HUES6 (cell line): ENCODE results near the gene RHOA.
A peak's percentile ranks its signal among the peaks of the same experiment; 100 is the strongest.

Experiments
- H3K27ac ChIP-seq: 2 replicates; pipeline ENCODE4 v1.7.0; 2013; ENCODE audit warnings: low read depth, mild to moderate bottlenecking, low read length, inconsistent platforms
- H3K27me3 ChIP-seq: 2 replicates; pipeline ENCODE4 v1.6.1; 2013; ENCODE audit warnings: low read length; ENCODE audit not compliant: control insufficient read depth, insufficient read depth
- H3K36me3 ChIP-seq: 2 replicates; pipeline ENCODE4 v1.6.1; 2013; ENCODE audit warnings: low read length; ENCODE audit not compliant: control insufficient read depth, insufficient read depth
- H3K4me1 ChIP-seq: 2 replicates; pipeline ENCODE4 v1.6.1; 2013; ENCODE audit warnings: low read length; ENCODE audit not compliant: control insufficient read depth, insufficient read depth
- H3K4me3 ChIP-seq: 2 replicates; pipeline ENCODE4 v1.5.1; 2013; ENCODE audit warnings: low read depth, low read length
- H3K9ac ChIP-seq: one replicate; pipeline ENCODE4 v1.6.1; 2013; ENCODE audit warnings: mild to moderate bottlenecking, low read length
- H3K9me3 ChIP-seq: 2 replicates; pipeline ENCODE4 v1.6.1; 2013; ENCODE audit warnings: low read depth, low read length; ENCODE audit not compliant: control insufficient read depth, insufficient read depth

RHOA gene

GRCh38 chr3:49424816-49425215 is 13.0 kb upstream of the RHOA start:
- no peak overlapping the region for H3K27ac ChIP-seq
- no peaks in the 10 kb centered on the region for H3K9me3 ChIP-seq
- peaks cover 9% of the 10 kb centered on the region for H3K36me3 ChIP-seq
- H3K4me3 ChIP-seq: no peak overlapping the region
- H3K4me1 ChIP-seq: peaks cover 15% of the 10 kb centered on the region
- no peaks in the 10 kb centered on the region for H3K27me3 ChIP-seq
- no peak overlapping the region for H3K9ac ChIP-seq

DNA sequence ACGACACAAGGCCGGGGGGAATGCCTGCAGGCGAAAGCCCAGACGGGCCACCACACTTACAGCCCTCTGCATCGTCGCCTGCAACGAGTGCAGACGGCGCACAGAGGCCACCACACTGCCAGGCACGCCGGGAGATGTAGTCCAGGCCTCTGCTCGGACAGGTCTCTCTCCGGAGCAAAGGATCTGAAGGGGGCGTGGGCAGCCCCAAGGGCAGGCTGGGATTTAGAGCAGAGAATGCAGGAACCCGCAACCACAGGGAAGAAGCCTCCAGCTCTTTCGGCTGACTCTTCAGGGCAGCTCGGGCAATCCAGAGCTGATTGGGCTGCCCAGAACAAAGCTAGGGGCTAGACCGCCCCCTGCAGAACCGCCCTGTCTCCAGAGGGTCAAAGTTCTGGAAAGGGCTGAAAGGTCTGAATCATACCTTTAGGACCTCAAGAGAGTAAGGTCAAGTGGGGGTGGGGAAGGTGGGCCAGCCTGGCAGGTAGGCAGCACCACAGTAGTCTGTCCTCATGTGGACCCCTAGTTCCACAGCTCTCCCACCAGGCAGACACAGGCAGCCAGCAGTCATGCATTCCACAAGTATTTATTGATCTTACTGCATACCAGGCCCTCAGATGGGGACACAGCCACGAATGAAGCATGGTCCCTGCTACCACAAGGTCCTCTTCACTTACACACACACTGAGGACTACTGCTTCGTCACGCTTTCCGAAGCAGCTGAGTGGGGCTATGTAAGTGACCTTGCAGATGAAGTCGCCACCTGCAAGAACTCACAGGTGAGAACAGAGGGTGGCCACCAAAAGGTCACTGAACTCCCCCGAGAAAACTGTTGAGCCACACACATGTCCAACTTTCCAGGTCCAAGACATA is 10.8 kb upstream of the RHOA start, which contains the start of gene AMT:
TSS of gene AMT (minus strand) at position 95 of the 870 bp plus-strand sequence. CDS start at position 72, 23 bp downstream.
- Histone ChIP-seq H3K9me3 (no peaks in the 10 kb centered on the region), H3K9ac (peak within 1 kb of the TSS; percentile 88), H3K4me1 (peaks cover 19% of the 10 kb centered on the region), H3K36me3 (peaks cover 12% of the 10 kb centered on the region), H3K27ac (peak within 1 kb of the TSS; percentile 52), H3K27me3 (no peaks in the 10 kb centered on the region), H3K4me3 (peak within 1 kb of the TSS; percentile 92)

GRCh38 chr3:49421890-49422378 is 10.2 kb upstream of the RHOA start:
- no peaks in the 10 kb centered on the region for H3K27me3 ChIP-seq
- H3K9me3 ChIP-seq: no peaks in the 10 kb centered on the region
- H3K27ac ChIP-seq: peak overlapping the region; percentile 52
- H3K4me3 ChIP-seq: peak overlapping the region; percentile 92
- peaks cover 26% of the 10 kb centered on the region for H3K4me1 ChIP-seq
- H3K36me3 ChIP-seq: peaks cover 17% of the 10 kb centered on the region
- peak overlapping the region; percentile 88 for H3K9ac ChIP-seq

DNA sequence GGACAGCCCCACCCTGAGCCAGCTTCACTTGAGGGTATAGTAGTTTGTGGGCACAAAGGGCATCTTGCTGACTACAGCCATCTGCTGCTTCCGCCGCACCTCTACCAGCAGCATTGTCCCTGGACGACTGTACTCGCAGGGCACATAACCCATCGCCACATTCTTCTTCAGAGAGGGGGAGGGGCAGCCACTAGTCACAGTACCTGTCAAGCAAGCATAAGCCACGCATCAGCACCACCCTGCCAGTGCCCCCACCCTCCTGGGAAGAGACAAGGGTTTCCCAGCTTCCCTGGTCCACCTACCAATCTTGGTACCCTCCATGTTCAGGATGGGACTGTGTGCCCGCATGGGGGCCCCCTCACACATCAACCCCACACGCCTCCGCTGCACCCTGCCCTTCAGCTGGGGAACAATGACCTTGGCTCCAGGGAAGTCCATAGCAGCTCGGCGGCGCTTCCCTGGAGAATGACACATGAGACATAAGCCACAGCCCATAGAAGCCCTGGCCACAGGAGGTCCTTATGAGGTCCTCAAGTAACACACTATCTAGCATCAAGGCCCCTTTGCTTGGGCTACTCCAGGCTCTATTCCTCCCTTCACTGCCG is 5.8 kb upstream of the RHOA start:
- Histone ChIP-seq H3K9me3 (no peaks in the 10 kb centered on the region), H3K9ac (no peak overlapping the region), H3K4me1 (peaks cover 31% of the 10 kb centered on the region), H3K4me3 (no peak overlapping the region), H3K36me3 (peaks cover 24% of the 10 kb centered on the region), H3K27ac (no peak overlapping the region), H3K27me3 (no peaks in the 10 kb centered on the region)

DNA sequence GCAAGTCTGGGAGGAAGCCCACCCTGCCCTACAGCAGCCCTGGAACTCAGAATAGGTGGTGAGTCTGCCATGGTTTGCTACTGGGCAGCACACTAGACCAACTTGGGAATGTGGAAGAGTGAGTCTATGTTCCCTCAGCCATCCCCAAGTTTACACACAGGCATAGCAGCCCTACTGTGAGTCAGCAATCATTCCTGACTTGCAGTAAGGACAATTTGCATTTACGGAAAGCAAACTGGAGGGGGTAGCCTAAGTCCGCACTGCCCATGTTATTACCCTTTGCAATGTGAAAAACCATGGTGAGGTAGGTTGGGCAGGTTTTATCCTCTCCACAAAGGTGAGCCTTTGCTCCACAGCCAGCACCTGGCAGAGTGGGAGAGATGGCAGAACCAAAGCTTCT is 5.1 kb upstream of the RHOA start:
- H3K36me3 ChIP-seq: peaks cover 24% of the 10 kb centered on the region
- H3K9me3 ChIP-seq: no peaks in the 10 kb centered on the region
- H3K27ac ChIP-seq: no peak overlapping the region
- peaks cover 29% of the 10 kb centered on the region for H3K4me1 ChIP-seq
- no peak overlapping the region for H3K4me3 ChIP-seq
- no peaks in the 10 kb centered on the region for H3K27me3 ChIP-seq
- no peak overlapping the region for H3K9ac ChIP-seq

DNA sequence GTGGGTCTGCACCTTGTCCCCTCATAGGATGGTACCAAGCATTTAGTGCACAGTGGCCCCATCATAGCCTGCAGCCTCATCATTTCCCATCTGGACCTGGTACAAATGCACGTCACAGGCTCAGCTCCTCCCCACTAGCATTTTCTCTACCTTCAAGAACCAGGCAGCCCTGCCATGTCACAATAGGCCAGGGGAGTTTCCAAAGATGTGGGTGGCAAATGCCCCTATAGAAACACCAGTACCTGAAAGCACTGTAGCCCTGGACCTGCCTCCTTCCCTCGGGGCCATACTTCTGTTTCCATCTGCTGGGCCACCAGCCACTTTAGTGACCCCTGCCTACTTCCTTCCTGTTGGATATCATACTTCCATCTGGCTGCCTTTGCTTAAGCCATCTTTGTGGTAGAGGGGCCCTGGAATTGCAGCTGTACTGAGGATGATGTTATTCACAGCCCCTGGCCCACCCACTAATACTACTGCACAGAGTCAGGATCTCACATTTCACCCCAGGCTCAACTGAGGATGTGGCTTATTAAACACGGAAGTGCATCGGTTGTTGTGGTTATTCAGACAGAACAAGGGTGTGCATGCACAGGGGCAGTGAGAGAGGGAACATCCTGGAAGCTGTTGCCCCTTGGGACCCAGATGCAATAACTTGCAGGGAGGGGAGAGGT is 4.3 kb upstream of the RHOA start:
- Histone ChIP-seq H3K4me3 (no peak overlapping the region), H3K27ac (no peak overlapping the region), H3K9ac (no peak overlapping the region), H3K4me1 (peaks cover 23% of the 10 kb centered on the region), H3K27me3 (no peaks in the 10 kb centered on the region), H3K36me3 (peaks cover 24% of the 10 kb centered on the region), H3K9me3 (no peaks in the 10 kb centered on the region)

DNA sequence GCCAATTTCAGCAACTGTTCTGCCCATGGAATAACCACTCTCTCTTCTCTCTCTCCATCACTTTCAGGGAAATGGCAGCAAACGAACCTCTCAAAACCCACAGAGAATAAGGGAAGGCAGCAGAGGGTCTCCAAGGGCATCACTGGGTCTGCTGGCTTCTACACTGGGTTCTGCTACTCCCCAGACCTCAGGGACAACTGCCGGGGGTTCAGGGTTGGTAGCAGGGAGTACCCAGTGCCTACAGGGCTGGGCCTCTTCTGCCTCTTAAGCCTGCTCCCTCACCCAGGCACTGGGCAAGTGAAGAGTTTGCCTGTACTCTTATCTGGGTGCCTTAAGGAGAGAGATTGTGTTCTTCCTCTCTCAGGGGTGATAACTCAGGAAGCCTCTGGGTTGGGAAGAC is 3.0 kb upstream of the RHOA start:
- H3K9me3 ChIP-seq: no peaks in the 10 kb centered on the region
- H3K4me1 ChIP-seq: peaks cover 31% of the 10 kb centered on the region
- no peak overlapping the region for H3K4me3 ChIP-seq
- H3K27me3 ChIP-seq: no peaks in the 10 kb centered on the region
- peaks cover 24% of the 10 kb centered on the region for H3K36me3 ChIP-seq
- H3K27ac ChIP-seq: no peak overlapping the region
- H3K9ac ChIP-seq: no peak overlapping the region

- H3K9ac ChIP-seq: no peak overlapping the region
- peaks cover 21% of the 10 kb centered on the region for H3K36me3 ChIP-seq
Measured at GRCh38 chr3:49413338-49413734, 1.6 kb upstream of the RHOA start.

DNA sequence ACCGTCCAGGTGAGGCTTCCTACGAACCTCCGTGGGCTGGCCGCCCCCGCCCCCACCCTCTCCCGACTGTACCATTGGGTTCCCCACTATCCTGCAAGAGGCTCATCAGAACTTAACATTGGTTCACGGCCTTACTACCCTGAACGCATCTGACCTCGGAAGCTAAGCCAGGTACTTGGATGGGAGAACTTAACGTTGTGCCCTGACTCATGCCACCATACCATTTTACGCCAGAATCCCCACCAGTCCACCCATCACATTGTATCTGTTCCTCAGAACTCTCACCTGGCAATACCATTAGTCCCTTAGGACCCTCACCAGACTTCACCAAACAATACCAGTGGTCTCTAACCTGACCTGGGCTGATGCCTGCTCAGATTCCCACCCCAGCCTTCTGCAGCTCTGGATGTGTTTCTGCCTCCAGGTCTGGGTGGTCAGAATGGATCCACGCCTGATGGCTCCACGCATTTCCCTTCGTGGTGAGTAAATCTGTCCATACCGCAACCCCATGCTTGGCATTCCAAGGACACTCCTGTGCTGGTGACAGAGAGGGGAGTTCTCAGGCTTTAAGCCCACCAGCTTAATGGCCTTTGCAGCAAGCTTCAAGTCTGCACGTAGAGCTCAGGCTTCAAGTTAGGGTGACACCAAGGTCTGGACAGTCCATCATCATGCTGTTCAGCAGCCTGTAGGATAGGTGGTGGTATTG is 1.0 kb upstream of the RHOA start:
- Histone ChIP-seq H3K4me1 (peaks cover 29% of the 10 kb centered on the region), H3K4me3 (peak overlapping the region; percentile 69), H3K27me3 (no peaks in the 10 kb centered on the region), H3K27ac (peak overlapping the region; percentile 97; the same call in 1 of the 2 replicates), H3K9ac (peak overlapping the region; percentile 81), H3K9me3 (no peaks in the 10 kb centered on the region), H3K36me3 (peaks cover 21% of the 10 kb centered on the region)

More at GRCh38 chr3:49413338-49413734, 1.6 kb upstream of the RHOA start:
- Histone ChIP-seq H3K27ac (no peak overlapping the region), H3K4me3 (peak overlapping the region; percentile 69; the same call in 1 of the 2 replicates), H3K9me3 (no peaks in the 10 kb centered on the region), H3K27me3 (no peaks in the 10 kb centered on the region), H3K4me1 (peaks cover 31% of the 10 kb centered on the region)

DNA sequence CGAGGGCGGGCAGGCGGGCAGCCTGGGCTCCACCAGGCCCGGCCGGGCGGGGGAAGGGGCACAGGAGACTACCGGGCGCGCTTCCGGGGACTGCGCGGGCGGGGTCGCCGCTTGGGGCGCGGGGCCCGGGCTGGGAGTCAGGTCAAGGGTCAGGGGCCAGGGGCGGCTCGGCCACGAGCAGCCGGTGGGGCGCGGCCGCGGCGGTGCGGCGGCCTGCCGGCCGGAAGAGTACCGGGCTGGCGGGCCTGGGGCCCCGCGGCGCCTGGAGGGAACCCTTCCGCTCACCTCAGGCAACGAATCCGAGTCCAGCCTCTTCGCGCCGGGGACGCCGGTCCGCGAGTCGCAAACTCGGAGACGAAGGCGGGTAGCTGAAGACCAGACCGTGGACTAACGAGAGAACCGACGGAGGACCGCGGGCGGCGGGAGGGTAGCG is 225 bp downstream of the RHOA start:
- Histone ChIP-seq H3K36me3 (peaks cover 12% of the 10 kb centered on the region), H3K4me3 (peak overlapping the region; percentile 69), H3K27ac (peak overlapping the region; percentile 97; the same call in 1 of the 2 replicates), H3K9ac (peak overlapping the region; percentile 99), H3K4me1 (peaks cover 17% of the 10 kb centered on the region), H3K27me3 (no peaks in the 10 kb centered on the region), H3K9me3 (no peaks in the 10 kb centered on the region)
